ENCODE measurements around the gene RHOC. TPM values are rescaled to one million over a fixed set of nuclear protein-coding genes. Genes with fewer than 3 reads are reported as not detected.
A peak's percentile ranks its signal among the peaks of the same experiment; 100 is the strongest.

Gene RHOC
- total RNA-seq, 1 donor from 2014 or later, result 251 TPM

GRCh38 chr1:112720800-112721199, 13.9 kb upstream of the RHOC start:
- TF ChIP-seq CTCF (IDR thresholded peaks at IDR 0.05), result no peak
- TF ChIP-seq POLR2AphosphoS5 (IDR thresholded peaks at IDR 0.05; ENCODE audit: insufficient read depth in 1 of 2, low read depth in 1 of 2), result no peak
- no peak for TF ChIP-seq POLR2A (IDR thresholded peaks at IDR 0.05)
- no peak overlapping the region for H3K4me3 ChIP-seq
- intact Hi-C loops (cut with DNase I), result loop anchor here (10.0 kb wide), 1 partner anchor 324 kb away; no protein-coding TSS in a partner anchor
- no peak for DNase-seq (ENCODE audit: extremely low spot score in 2 of 2)
- no peak overlapping the region for H3K27ac ChIP-seq
- peaks cover 26% of the 10 kb centered on the region for H3K4me1 ChIP-seq
- no peaks in the 10 kb centered on the region for H3K27me3 ChIP-seq
- no peaks in the 10 kb centered on the region for H3K36me3 ChIP-seq
- no peaks in the 10 kb centered on the region for H3K9me3 ChIP-seq

GRCh38 chr1:112719706-112720105, 12.8 kb upstream of the RHOC start:
- intact Hi-C loops (cut with DNase I), result loop anchor here (5.0 to 10.0 kb wide), 3 partner anchors 322 to 355 kb away; partner anchors contain the start of genes CTTNBP2NL and LRIG2
- no peak overlapping the region for H3K27ac ChIP-seq
- no peak for DNase-seq (ENCODE audit: extremely low spot score in 2 of 2)
- no peaks in the 10 kb centered on the region for H3K9me3 ChIP-seq
- H3K4me3 ChIP-seq, result no peak overlapping the region
- TF ChIP-seq CTCF (IDR thresholded peaks at IDR 0.05), result no peak
- TF ChIP-seq POLR2AphosphoS5 (IDR thresholded peaks at IDR 0.05; ENCODE audit: insufficient read depth in 1 of 2, low read depth in 1 of 2), result no peak
- no peak for TF ChIP-seq POLR2A (IDR thresholded peaks at IDR 0.05)
- no peaks in the 10 kb centered on the region for H3K27me3 ChIP-seq
- H3K36me3 ChIP-seq, result no peaks in the 10 kb centered on the region
- H3K4me1 ChIP-seq, result peaks cover 32% of the 10 kb centered on the region

DNA sequence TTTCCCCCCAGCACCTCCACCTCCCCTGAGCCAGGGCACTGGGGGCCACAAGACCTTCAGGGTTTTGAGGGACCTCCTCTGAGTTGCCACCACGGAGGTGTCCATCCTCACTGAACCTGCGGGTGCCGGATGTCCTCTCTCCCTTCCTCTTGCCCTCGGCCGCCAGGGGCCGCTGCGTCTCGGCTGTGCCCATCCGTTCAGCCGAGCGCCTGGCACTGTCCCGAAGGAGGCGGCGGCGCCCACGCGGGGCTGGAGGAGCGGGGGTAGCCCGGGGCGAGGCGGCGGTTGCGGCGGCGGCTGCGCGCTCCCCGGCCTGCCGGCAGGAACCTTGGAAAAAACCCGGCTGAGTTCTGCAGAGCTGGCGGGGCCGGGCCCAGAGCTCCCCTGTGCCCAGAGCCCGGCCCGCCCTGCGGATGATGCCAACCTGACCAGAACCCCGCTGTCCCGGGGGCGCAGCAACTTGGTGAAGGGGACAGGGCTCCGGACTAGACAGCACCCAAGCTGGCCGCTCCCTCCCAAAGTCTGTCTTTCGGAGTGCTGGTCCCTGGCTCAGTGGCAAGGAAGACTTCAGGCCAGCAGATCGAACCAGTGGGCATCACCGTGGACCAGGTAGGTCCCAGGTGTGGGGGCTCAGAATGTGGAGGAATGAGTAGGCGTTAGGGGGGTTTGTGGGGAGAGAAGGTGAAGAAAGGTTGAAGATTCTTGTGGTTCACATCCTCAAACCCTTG, 11.9 kb upstream of the RHOC start:
- Histone ChIP-seq H3K36me3 (no peaks in the 10 kb centered on the region), H3K9me3 (no peaks in the 10 kb centered on the region), H3K27ac (no peak overlapping the region), H3K27me3 (no peaks in the 10 kb centered on the region), H3K4me3 (peak overlapping the region; percentile 15 to 43), H3K4me1 (peaks cover 41% of the 10 kb centered on the region)
- intact Hi-C loops (cut with DNase I), result loop anchor here (5.0 to 10.0 kb wide), 2 partner anchors 322 to 356 kb away; partner anchors contain the start of genes CTTNBP2NL and LRIG2
- no peak for DNase-seq (ENCODE audit: extremely low spot score in 2 of 2)
- TF ChIP-seq CTCF (IDR thresholded peaks at IDR 0.05) (peak; percentile 42 to 80 (median 71)), POLR2A (IDR thresholded peaks at IDR 0.05) (no peak), POLR2AphosphoS5 (IDR thresholded peaks at IDR 0.05; ENCODE audit: insufficient read depth in 1 of 2, low read depth in 1 of 2) (no peak)

- H3K4me1 ChIP-seq, result peaks cover 37% of the 10 kb centered on the region
- no peak overlapping the region for H3K4me3 ChIP-seq
- H3K9me3 ChIP-seq, result no peaks in the 10 kb centered on the region
- intact Hi-C loops (cut with DNase I), result loop anchor here (5.0 to 10.0 kb wide), 2 partner anchors 320 to 357 kb away; partner anchors contain the start of genes CTTNBP2NL and LRIG2
- no peak for TF ChIP-seq POLR2AphosphoS5 (IDR thresholded peaks at IDR 0.05; ENCODE audit: insufficient read depth in 1 of 2, low read depth in 1 of 2)
- TF ChIP-seq CTCF (IDR thresholded peaks at IDR 0.05), result no peak
- no peak for TF ChIP-seq POLR2A (IDR thresholded peaks at IDR 0.05)
- no peaks in the 10 kb centered on the region for H3K36me3 ChIP-seq
- no peak for DNase-seq (ENCODE audit: extremely low spot score in 2 of 2)
- no peak overlapping the region for H3K27ac ChIP-seq
- H3K27me3 ChIP-seq, result no peaks in the 10 kb centered on the region
Observed at GRCh38 chr1:112717263-112717873, 10.4 kb upstream of the RHOC start.
